ENCODE results near the gene STK16.

The STK16 gene

GRCh38 chr2:219266232-219266631, 21.0 kb downstream of the STK16 start:
- H3K36me3 Mint-ChIP-seq = no peaks in the 10 kb centered on the region
- H3K27ac Mint-ChIP-seq = no peak overlapping the region
- H3K27me3 Mint-ChIP-seq = no peaks in the 10 kb centered on the region
- H3K9me3 Mint-ChIP-seq (ENCODE audit: low read depth) = no peaks in the 10 kb centered on the region
- H3K4me1 Mint-ChIP-seq (ENCODE audit: low read depth) = peaks cover 6% of the 10 kb centered on the region
- H3K4me3 Mint-ChIP-seq = no peak overlapping the region

- H3K9me3 Mint-ChIP-seq (ENCODE audit: low read depth) = no peaks in the 10 kb centered on the region
- H3K4me1 Mint-ChIP-seq (ENCODE audit: low read depth) = no peaks in the 10 kb centered on the region
- no peaks in the 10 kb centered on the region for H3K36me3 Mint-ChIP-seq
- no peaks in the 10 kb centered on the region for H3K27me3 Mint-ChIP-seq
- H3K27ac Mint-ChIP-seq = no peak overlapping the region
- no peak overlapping the region for H3K4me3 Mint-ChIP-seq
Observed at GRCh38 chr2:219266886-219267285, 21.6 kb downstream of the STK16 start.

GRCh38 chr2:219268294-219268693, 23.0 kb downstream of the STK16 start:
- Mint-ChIP-seq H3K4me1 (ENCODE audit: low read depth) (no peaks in the 10 kb centered on the region), H3K27ac (no peak overlapping the region), H3K36me3 (no peaks in the 10 kb centered on the region), H3K9me3 (ENCODE audit: low read depth) (no peaks in the 10 kb centered on the region), H3K27me3 (no peaks in the 10 kb centered on the region), H3K4me3 (no peak overlapping the region)

DNA sequence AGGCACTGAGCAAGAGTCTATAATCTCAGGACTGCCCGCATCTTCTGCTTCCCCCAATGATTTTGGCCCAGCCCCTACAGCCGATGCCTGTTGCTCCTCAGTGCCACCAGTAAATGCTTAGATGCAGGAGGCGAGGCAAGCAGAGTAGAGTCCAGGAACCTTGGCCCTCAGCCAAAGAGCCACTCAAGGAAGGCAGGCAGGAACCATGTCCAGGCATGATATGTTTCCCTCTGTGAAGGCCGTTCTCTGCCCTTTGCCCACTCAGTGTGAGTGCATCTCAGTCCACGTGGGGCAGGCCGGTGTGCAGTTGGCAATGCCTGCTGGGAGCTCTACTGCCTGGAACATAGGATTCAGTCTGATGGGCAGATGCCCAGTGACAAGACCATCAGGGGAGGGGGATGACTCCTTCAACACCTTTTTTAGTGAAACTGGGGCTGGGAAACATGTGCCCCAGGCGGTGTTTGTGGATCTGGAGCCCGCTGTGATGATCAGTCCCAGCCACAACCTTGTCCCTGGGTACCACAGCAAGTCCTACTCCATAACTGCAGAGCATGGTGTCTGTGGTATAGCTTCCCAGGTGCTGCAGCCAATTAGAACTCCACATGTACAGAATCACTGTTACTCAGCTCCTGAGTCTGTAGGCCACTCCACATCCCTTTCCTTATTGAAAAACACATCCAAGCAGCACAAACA, 24.2 kb downstream of the STK16 start:
- Mint-ChIP-seq H3K9me3 (ENCODE audit: low read depth) (no peaks in the 10 kb centered on the region), H3K4me3 (no peak overlapping the region), H3K27ac (no peak overlapping the region), H3K27me3 (no peaks in the 10 kb centered on the region), H3K4me1 (ENCODE audit: low read depth) (no peaks in the 10 kb centered on the region), H3K36me3 (no peaks in the 10 kb centered on the region)

- Mint-ChIP-seq H3K9me3 (ENCODE audit: low read depth) (no peaks in the 10 kb centered on the region), H3K4me1 (ENCODE audit: low read depth) (no peaks in the 10 kb centered on the region), H3K27me3 (no peaks in the 10 kb centered on the region), H3K4me3 (no peak overlapping the region), H3K27ac (no peak overlapping the region), H3K36me3 (no peaks in the 10 kb centered on the region)
Observed at GRCh38 chr2:219270055-219270372, 24.7 kb downstream of the STK16 start.

DNA sequence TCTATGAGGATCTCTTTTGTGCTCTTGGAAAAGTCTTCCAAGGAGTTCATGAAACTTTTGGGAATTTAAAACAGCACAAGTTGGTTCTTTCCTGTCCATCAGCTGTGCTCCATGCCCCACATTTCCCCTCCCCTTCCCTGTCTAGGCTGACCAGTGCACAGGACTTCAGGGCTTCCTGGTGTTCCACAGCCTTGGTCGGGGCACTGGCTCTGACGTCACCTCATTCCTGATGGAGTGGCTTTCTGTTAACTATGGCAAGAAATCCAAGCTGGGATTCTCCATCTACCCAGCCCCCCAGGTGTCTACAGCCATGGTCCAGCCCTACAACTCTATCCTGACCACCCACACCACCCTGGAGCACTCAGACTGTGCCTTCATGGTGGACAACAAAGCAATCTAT, 25.7 kb downstream of the STK16 start:
- no peaks in the 10 kb centered on the region for H3K9me3 Mint-ChIP-seq (ENCODE audit: low read depth)
- no peaks in the 10 kb centered on the region for H3K36me3 Mint-ChIP-seq
- H3K4me1 Mint-ChIP-seq (ENCODE audit: low read depth) = no peaks in the 10 kb centered on the region
- no peak overlapping the region for H3K27ac Mint-ChIP-seq
- no peaks in the 10 kb centered on the region for H3K27me3 Mint-ChIP-seq
- no peak overlapping the region for H3K4me3 Mint-ChIP-seq

DNA sequence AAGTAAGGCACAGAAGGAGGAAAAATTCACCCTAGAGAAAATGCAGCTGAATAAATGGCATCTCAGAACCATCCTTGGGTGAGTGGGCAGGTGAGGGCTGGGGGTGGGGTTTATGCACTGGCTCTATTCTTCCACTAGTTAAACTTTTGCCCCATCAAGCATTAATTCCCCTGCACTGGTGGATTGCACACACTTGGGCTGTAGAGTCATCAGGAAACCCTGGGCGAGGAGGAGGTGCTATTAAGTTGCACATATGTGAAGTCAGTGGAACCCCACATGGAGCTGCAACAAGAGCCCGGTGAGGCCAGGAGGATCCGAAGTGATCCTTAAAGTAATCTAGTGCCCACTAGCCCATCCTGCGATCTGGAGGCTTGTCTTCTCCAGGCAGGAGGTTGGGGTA, 27.1 kb downstream of the STK16 start:
- Mint-ChIP-seq H3K4me1 (ENCODE audit: low read depth) (peaks cover 1% of the 10 kb centered on the region), H3K4me3 (no peak overlapping the region)

DNA sequence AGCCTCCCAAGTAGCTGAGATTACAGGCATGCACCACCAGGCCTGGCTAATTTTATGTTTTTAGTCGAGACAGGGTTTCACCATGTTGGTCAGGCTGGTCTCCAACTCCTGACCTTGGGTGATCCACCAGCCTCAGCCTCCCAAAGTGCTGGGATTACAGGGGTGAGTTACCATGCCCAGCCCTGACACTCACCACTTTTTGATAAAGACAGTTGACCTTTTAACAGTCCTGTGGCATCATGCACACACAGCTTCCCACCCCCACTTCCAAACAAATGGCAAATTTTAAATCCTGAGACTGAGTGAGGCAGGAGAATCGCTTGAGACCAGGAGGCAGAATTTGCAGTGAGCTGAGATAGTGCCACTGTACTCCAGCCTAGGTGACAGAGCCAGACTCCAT, 27.7 kb downstream of the STK16 start:
- no peaks in the 10 kb centered on the region for H3K9me3 Mint-ChIP-seq (ENCODE audit: low read depth)
- H3K27ac Mint-ChIP-seq = no peak overlapping the region
- H3K36me3 Mint-ChIP-seq = no peaks in the 10 kb centered on the region
- no peak overlapping the region for H3K4me3 Mint-ChIP-seq
- peaks cover 8% of the 10 kb centered on the region for H3K4me1 Mint-ChIP-seq (ENCODE audit: low read depth)
- no peaks in the 10 kb centered on the region for H3K27me3 Mint-ChIP-seq

More for the DNA sequence above, 27.1 kb downstream of the STK16 start:
- Mint-ChIP-seq H3K9me3 (ENCODE audit: low read depth) (no peaks in the 10 kb centered on the region), H3K36me3 (no peaks in the 10 kb centered on the region), H3K27ac (no peak overlapping the region), H3K27me3 (no peaks in the 10 kb centered on the region)

DNA sequence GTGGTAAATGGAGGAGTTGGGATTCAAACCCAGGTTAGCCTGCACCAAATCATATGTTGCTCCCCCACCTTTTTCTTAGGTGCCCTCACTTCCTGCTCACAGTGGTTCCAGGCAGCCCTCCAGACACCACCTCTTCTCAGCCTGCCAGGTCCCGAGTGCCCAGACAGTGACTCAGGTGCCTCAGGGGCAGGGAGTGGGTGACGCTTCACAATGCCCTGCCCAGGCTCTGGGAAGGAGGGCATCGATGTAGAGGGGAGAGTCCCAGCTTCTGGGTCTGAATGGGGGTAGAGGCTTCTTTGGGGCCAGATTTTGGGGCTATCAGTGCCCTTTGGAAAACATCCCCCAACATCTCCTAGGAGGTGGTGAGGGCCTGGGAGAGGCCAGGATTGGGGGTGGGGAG, 28.7 kb downstream of the STK16 start:
- H3K9me3 Mint-ChIP-seq (ENCODE audit: low read depth) = no peaks in the 10 kb centered on the region

GRCh38 chr2:219274361-219274921, 29.2 kb downstream of the STK16 start:
- H3K4me1 Mint-ChIP-seq (ENCODE audit: low read depth) = peaks cover 18% of the 10 kb centered on the region
- no peaks in the 10 kb centered on the region for H3K27me3 Mint-ChIP-seq
- H3K4me3 Mint-ChIP-seq = no peak overlapping the region
- no peak overlapping the region for H3K27ac Mint-ChIP-seq
- H3K36me3 Mint-ChIP-seq = no peaks in the 10 kb centered on the region
- no peaks in the 10 kb centered on the region for H3K9me3 Mint-ChIP-seq (ENCODE audit: low read depth)

More for the DNA sequence above, 28.7 kb downstream of the STK16 start:
- H3K36me3 Mint-ChIP-seq = no peaks in the 10 kb centered on the region
- H3K27me3 Mint-ChIP-seq = no peaks in the 10 kb centered on the region
- peaks cover 17% of the 10 kb centered on the region for H3K4me1 Mint-ChIP-seq (ENCODE audit: low read depth)
- H3K27ac Mint-ChIP-seq = no peak overlapping the region
- no peak overlapping the region for H3K4me3 Mint-ChIP-seq

DNA sequence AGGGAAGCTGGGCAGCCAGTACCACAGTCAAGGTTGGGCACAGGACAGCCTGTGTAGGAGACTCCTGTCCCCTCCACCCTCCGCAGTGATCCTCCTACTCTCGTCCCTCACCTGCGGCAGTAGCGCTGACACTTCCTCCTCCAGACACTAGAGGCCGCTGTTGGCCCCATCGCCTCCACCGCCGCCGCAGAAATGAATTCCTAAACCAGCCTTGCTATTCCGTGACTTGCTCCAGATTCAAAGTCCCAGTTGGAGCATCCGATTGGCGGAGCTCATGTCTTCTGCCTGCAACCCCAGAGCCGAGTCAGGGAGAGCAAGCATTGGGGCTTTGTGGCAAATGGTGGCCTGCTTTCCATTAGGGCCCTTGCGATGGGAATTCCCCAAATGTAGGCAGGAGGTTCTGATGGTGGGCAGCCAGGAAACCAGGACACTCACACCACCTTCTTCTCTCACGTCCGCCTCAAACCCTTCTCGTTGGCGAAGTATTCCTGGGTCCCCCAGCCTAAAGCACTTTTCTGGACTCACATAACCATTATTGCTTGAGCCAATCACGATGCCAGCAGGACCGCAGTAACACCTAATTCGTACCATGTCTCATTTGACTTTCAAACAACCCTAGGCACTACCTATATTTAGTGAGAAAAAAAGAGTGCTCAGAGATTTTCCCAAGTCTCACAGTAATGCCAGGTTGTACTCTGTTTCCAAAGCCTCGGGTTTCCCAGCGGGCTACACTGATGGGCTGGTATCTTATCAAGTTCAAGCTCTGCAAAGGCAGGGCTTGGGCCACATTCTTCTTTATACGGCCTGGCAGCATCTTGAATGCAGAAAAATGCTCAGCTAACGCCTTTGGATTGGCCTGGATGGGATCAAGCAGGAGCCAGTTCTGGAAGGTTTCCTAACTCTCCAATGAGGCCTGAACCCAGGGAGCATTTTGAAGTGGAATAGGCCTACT, 32.7 kb downstream of the STK16 start:
- peak overlapping the region; percentile 87 for H3K4me3 Mint-ChIP-seq
- H3K9me3 Mint-ChIP-seq (ENCODE audit: low read depth) = no peaks in the 10 kb centered on the region
- H3K27me3 Mint-ChIP-seq = no peaks in the 10 kb centered on the region
- H3K4me1 Mint-ChIP-seq (ENCODE audit: low read depth) = peaks cover 41% of the 10 kb centered on the region
- peak overlapping the region; percentile 98 for H3K27ac Mint-ChIP-seq
- H3K36me3 Mint-ChIP-seq = no peaks in the 10 kb centered on the region

- Mint-ChIP-seq H3K4me3 (peak overlapping the region; percentile 87), H3K27me3 (no peaks in the 10 kb centered on the region), H3K36me3 (no peaks in the 10 kb centered on the region), H3K4me1 (ENCODE audit: low read depth) (peaks cover 43% of the 10 kb centered on the region), H3K9me3 (ENCODE audit: low read depth) (no peaks in the 10 kb centered on the region), H3K27ac (peak overlapping the region; percentile 98)
Observed at GRCh38 chr2:219278655-219279150, 33.4 kb downstream of the STK16 start.

DNA sequence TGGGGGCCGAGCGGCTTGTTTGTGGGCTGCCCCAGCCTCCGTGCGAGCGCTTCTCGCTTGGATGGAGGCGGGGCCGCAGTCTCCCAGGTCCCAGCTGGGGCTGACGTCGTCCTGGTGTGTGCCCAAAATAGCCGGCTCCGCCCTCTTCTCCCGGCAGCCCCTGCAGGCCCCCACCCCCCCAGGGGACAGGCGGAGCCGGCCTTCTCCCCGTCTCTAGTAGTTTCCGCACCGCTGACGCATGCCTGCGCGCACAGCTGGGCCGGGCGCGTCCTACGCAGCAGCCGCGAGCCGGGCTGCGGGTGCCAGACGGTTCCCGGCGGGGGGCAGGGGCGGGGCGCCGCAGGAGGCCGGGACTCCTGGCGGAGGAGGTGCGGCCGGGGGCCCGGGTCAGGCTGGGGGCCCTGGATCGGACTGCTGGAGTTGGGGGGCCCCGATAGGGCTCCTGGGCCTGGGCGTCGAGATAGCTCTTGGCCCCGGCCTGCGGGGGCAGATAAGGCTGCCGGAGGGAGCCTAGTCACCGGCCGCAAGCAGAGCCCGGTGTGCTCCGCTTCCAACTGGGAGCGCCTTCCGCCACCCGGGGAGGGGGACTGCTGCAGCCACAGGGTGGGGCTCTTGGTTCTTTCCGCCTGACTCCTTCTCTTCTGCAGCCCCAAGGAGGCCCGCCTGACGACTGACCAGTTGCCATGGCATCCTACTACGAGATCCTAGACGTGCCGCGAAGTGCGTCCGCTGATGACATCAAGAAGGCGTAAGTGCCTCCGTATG, 34.1 kb downstream of the STK16 start, which contains the start of gene DNAJB2:
TSS of gene DNAJB2 (plus strand) at position 216 of the 765 bp plus-strand sequence. CDS start at position 684, 468 bp downstream.
- Mint-ChIP-seq H3K27me3 (no peaks in the 10 kb centered on the region), H3K4me1 (ENCODE audit: low read depth) (peaks cover 44% of the 10 kb centered on the region), H3K9me3 (ENCODE audit: low read depth) (no peaks in the 10 kb centered on the region), H3K4me3 (peak within 1 kb of the TSS; percentile 94), H3K36me3 (no peaks in the 10 kb centered on the region), H3K27ac (peak within 1 kb of the TSS; percentile 98)

DNA sequence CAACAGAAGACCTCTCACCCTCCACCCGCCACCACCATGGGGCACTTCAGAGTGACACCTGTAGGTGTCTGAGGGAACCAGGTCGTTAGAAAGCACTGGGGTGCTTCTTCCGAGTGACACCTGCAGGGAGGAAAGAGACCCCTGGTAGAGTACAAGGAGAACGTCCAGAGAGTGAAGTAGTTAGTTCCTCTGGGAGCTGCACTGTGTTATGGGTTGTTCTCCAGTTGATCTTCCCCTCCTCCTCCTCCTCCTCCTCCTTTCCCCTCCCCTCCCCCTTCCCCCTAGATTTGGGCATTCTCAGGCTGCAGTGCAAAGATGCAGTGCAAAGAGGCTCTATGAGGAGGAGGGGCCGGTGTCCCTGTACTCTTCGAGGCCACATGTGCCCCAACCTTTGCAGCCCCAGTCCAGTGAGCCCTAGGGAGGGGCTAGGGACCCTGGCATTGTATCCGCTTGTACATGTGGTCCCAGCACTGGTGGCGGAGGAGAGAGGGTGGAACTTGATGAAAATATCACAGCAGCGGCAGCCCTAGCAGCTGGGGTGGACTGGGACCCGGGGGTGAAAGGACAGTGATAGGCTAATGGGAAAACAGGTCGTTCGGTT, 34.7 kb downstream of the STK16 start:
- Mint-ChIP-seq H3K9me3 (ENCODE audit: low read depth) (no peaks in the 10 kb centered on the region), H3K27ac (peak overlapping the region; percentile 94), H3K4me1 (ENCODE audit: low read depth) (peaks cover 44% of the 10 kb centered on the region), H3K36me3 (no peaks in the 10 kb centered on the region), H3K27me3 (no peaks in the 10 kb centered on the region), H3K4me3 (peak overlapping the region; percentile 94)

All from activated naive CD8-positive, alpha-beta T cell (primary cell).